ENCODE results near the gene DDIT4.

Gene DDIT4

GRCh38 chr10:72244573-72245038, 29.1 kb upstream of the DDIT4 start:
- no peak for TF ChIP-seq TAF1 (IDR thresholded peaks at IDR 0.05; ENCODE audit: borderline replicate concordance, insufficient read depth, low read length)
- TF ChIP-seq POLR2AphosphoS5 (IDR thresholded peaks at IDR 0.05; ENCODE audit: low read depth, low read length), result no peak
- no peak for TF ChIP-seq FOXP2 (optimal IDR thresholded peaks at IDR 0.05; ENCODE audit: borderline replicate concordance, extremely low read depth, extremely low read length, insufficient read depth)
- no peak for TF ChIP-seq SIN3A (IDR thresholded peaks at IDR 0.05; ENCODE audit: borderline replicate concordance, insufficient read depth, low read length)
- no peak for TF ChIP-seq REST (IDR thresholded peaks at IDR 0.05; ENCODE audit: insufficient read depth in 1 of 2, low read depth in 2 of 2, low read length in 2 of 2)

- TF ChIP-seq POLR2AphosphoS5 (IDR thresholded peaks at IDR 0.05; ENCODE audit: low read depth, low read length), result no peak
- TF ChIP-seq FOXP2 (optimal IDR thresholded peaks at IDR 0.05; ENCODE audit: borderline replicate concordance, extremely low read depth, extremely low read length, insufficient read depth), result no peak
- no peak for TF ChIP-seq SIN3A (IDR thresholded peaks at IDR 0.05; ENCODE audit: borderline replicate concordance, insufficient read depth, low read length)
- no peak for TF ChIP-seq REST (IDR thresholded peaks at IDR 0.05; ENCODE audit: insufficient read depth in 1 of 2, low read depth in 2 of 2, low read length in 2 of 2)
- TF ChIP-seq TAF1 (IDR thresholded peaks at IDR 0.05; ENCODE audit: borderline replicate concordance, insufficient read depth, low read length), result no peak
These were observed 27.7 kb upstream of the DDIT4 start for GRCh38 chr10:72245949-72246525.

GRCh38 chr10:72248468-72249151, 25.1 kb upstream of the DDIT4 start:
- TF ChIP-seq POLR2AphosphoS5 (IDR thresholded peaks at IDR 0.05; ENCODE audit: low read depth, low read length), result peak; percentile 56; the same call in 1 of the 2 replicates
- no peak for TF ChIP-seq REST (IDR thresholded peaks at IDR 0.05; ENCODE audit: insufficient read depth in 1 of 2, low read depth in 2 of 2, low read length in 2 of 2)
- no peak for TF ChIP-seq TAF1 (IDR thresholded peaks at IDR 0.05; ENCODE audit: borderline replicate concordance, insufficient read depth, low read length)
- no peak for TF ChIP-seq SIN3A (IDR thresholded peaks at IDR 0.05; ENCODE audit: borderline replicate concordance, insufficient read depth, low read length)
- no peak for TF ChIP-seq FOXP2 (optimal IDR thresholded peaks at IDR 0.05; ENCODE audit: borderline replicate concordance, extremely low read depth, extremely low read length, insufficient read depth)

- TF ChIP-seq SIN3A (IDR thresholded peaks at IDR 0.05; ENCODE audit: borderline replicate concordance, insufficient read depth, low read length) (no peak), FOXP2 (optimal IDR thresholded peaks at IDR 0.05; ENCODE audit: borderline replicate concordance, extremely low read depth, extremely low read length, insufficient read depth) (no peak), POLR2AphosphoS5 (IDR thresholded peaks at IDR 0.05; ENCODE audit: low read depth, low read length) (no peak), REST (IDR thresholded peaks at IDR 0.05; ENCODE audit: insufficient read depth in 1 of 2, low read depth in 2 of 2, low read length in 2 of 2) (no peak), TAF1 (IDR thresholded peaks at IDR 0.05; ENCODE audit: borderline replicate concordance, insufficient read depth, low read length) (no peak)
These were observed 23.1 kb upstream of the DDIT4 start for GRCh38 chr10:72250666-72251065.

All from PFSK-1 (cell line).